HG02623 (cell line): Measurements from ENCODE around the gene GPR149.

Source experiments
- ATAC-seq: cut with Tn5 transposase; IDR thresholded peaks from one replicate; pipeline ENCODE4 v1.9.1; 2021; ENCODE audit warnings: moderate library complexity; ENCODE audit not compliant: unreplicated experiment

The GPR149 gene

GRCh38 chr3:154349223-154349622 is 80.8 kb downstream of the GPR149 start:
- no peak for ATAC-seq

- ATAC-seq, result no peak
These were observed 84.4 kb downstream of the GPR149 start for GRCh38 chr3:154345422-154346122.

- no peak for ATAC-seq
These were observed 91.4 kb downstream of the GPR149 start for GRCh38 chr3:154338570-154338969.

- no peak for ATAC-seq
These were observed 92.0 kb downstream of the GPR149 start for GRCh38 chr3:154338008-154338407.

- ATAC-seq, result no peak
These were observed 95.0 kb downstream of the GPR149 start for GRCh38 chr3:154334973-154335420.

- no peak for ATAC-seq
These were observed 102.1 kb downstream of the GPR149 start for GRCh38 chr3:154327871-154328270.

- ATAC-seq, result no peak
These were observed 105.1 kb downstream of the GPR149 start for GRCh38 chr3:154324919-154325318.

- ATAC-seq, result peak; percentile 89
These were observed 105.9 kb downstream of the GPR149 start, which contains the start of gene DHX36 for GRCh38 chr3:154323891-154324738. DHX36 (minus strand) TSS chr3:154324487; CDS start chr3:154324416, 71 bp downstream.

- ATAC-seq, result no peak
These were observed 112.8 kb downstream of the GPR149 start for GRCh38 chr3:154316974-154317767.

DNA sequence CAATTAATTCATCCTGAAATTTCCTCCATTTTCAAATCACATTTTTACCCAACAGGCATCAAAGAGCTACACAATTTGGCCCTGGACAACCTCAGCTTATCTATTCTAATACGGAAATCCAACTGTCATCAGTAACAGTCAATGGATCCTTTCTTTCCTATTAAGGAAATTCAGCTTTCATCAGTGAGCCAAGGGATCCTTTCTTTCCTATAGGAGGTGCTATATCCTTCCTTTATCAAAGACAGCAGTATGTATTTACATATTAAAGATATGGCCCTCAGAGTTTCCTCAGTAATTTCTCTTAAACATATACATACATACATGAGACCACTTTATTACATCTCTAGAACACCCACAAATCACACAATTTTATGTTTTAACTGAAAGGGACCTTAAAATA is 115.8 kb downstream of the GPR149 start:
- ATAC-seq, result no peak

DNA sequence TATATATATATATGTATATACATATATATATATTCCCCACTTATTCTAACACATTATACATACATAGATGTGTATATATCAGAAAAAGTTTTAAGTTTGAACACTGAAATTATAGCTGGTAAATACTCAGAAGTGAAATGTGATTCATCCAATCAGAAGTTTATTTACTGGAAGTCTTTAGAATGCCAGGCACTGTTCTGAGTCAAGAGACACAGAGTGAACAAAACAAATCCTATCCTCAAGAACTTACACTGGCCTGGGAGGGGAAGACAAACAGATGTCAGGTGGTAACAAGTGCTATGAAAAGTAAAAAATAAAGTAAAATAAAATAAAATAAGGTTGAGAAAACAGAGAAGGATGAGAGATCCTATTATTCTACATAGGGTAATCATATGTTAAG is 119.2 kb downstream of the GPR149 start:
- no peak for ATAC-seq

GRCh38 chr3:154307363-154307762 is 122.6 kb downstream of the GPR149 start:
- ATAC-seq, result no peak

DNA sequence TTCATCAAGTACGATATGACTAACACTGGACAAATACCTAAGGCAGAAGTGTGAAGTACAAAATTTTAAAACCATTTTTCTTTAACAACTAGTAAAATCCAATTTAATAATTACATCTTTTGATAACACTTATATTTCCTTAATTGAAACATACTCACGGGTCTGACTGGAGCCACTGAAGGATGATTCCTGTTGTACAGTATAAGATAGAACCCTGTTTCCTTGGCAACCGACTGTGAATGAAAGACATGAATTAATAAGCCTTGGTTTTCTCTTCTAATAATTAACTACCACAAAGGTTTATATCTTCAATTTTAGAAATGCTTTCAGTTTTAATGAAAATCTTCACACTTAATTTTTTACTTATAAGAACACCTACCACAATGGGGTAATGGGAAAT is 125.1 kb downstream of the GPR149 start:
- ATAC-seq, result no peak

DNA sequence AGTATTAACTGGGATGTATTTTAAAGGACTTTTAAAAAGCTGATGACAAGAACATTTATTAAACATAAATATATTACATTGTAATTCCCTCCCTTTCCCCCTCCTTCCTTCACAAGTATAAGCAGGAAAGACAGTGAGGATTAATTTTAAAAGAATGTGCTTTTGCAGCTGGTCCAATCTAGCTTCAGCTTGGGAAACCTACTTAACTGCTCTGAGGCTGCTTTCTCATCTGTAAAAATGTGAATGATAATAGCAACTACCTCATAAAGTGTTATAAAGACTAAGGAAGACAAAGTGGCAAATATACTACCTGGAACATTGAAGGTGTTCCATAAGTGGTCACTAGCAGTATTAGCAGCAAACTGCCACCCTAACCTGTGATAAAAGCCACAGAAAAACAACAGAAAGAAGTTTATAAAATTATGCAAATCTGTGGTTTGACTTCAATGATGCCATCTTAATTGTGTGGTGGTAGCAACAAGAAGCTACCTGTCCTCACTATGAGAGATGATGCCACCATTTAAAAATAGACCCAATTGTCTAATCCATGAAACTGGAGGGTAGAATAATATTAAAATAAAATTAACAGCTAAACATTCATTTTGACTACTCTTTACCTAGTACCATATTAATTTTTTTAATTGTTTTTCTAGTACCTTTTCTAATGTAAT is 125.7 kb downstream of the GPR149 start:
- no peak for ATAC-seq

DNA sequence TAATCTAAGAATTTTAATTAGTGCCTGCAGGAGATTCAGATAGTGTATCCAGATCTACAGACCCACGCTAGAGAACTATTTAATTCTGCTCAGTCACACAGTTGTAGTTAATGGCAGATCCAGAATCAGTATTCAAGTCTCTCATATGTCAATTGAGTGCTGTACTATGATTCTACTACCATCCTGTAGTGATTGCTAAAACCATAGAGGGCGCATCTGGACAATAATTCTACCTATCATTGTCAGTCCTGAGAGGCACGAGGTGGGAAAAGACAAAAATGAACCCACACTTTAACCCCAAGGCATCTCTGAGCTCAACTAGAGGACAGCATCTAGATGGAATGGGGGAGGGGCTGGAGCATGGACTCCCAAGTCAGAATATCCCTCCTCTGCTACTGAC is 128.4 kb downstream of the GPR149 start:
- ATAC-seq, result no peak

DNA sequence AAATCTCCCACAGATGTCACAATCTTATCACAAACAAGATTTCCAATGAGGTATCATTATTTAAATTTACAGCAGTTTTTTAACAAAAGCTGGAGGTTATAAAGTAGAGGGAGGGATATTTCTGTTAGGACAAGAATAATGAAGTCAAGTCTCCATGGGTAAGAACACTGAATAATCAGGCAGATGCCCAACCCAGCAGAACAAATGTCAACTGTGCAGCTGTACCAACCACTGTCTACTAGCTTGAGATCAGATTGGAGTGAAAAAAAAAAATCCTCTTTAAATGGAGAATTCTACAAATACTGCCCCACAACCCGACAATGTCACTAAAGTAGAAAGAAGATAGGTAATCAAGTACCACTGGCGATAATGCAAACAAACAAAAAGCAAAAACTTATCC is 136.0 kb downstream of the GPR149 start:
- ATAC-seq, result no peak

DNA sequence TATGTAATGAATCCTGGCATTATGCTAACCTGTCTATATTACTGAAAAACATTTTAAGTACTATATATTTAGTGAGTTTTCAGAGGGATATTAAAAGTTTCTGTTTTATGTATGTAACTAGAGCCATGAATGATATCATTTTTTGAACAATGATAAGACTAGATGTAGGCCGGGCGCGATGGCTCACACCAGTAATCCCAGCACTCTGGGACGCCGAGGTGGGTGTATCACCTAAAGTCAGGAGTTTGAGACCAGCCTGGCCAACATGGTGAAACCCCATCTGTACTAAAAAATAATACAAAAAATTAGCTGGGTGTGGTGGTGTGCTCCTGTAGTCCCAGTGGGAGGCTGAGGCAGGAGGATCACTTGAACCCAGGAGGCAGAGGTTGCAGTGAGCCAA is 139.8 kb downstream of the GPR149 start:
- ATAC-seq, result no peak
